ENCODE results near the gene EVPL.
A peak's percentile ranks its signal among the peaks of the same experiment; 100 is the strongest.

The EVPL gene

GRCh38 chr17:76017481-76018339 lies 9.4 kb downstream of the EVPL start:
- TF ChIP-seq, protein P1, sequence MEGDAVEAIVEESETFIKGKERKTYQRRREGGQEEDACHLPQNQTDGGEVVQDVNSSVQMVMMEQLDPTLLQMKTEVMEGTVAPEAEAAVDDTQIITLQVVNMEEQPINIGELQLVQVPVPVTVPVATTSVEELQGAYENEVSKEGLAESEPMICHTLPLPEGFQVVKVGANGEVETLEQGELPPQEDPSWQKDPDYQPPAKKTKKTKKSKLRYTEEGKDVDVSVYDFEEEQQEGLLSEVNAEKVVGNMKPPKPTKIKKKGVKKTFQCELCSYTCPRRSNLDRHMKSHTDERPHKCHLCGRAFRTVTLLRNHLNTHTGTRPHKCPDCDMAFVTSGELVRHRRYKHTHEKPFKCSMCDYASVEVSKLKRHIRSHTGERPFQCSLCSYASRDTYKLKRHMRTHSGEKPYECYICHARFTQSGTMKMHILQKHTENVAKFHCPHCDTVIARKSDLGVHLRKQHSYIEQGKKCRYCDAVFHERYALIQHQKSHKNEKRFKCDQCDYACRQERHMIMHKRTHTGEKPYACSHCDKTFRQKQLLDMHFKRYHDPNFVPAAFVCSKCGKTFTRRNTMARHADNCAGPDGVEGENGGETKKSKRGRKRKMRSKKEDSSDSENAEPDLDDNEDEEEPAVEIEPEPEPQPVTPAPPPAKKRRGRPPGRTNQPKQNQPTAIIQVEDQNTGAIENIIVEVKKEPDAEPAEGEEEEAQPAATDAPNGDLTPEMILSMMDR (conservative IDR thresholded peaks at IDR 0.05; ENCODE audit: low read depth, low read length), result no peak
- H3K4me3 ChIP-seq (ENCODE audit: low read depth, low read length), result no peak overlapping the region
- DNase-seq (ENCODE audit: low read depth), result no peak

DNA sequence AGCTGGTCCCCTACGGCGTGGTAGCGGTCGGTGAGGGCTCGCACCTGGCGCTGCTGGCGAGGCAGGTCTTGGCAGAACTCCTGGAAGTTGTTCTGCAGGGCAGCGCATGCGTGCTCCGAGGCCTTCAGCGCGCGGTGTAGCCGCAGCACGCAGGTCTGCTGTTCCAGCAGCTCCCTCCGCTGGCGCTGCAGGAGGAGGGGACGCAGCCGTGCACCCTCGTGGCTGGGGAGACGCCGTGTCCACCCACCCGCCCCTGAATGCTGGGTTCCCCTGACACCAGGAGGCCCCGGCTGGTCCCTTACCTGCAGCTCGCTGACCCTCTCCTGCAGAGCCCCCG lies 12.2 kb downstream of the EVPL start:
- TF ChIP-seq, protein P1 (conservative IDR thresholded peaks at IDR 0.05; ENCODE audit: low read depth, low read length), result no peak
- no peak overlapping the region for H3K4me3 ChIP-seq (ENCODE audit: low read depth, low read length)
- DNase-seq (ENCODE audit: low read depth), result no peak

GRCh38 chr17:76014100-76014924 lies 12.8 kb downstream of the EVPL start:
- H3K4me3 ChIP-seq (ENCODE audit: low read depth, low read length), result no peak overlapping the region
- TF ChIP-seq, protein P1 (conservative IDR thresholded peaks at IDR 0.05; ENCODE audit: low read depth, low read length), result peak; percentile 91
- peak; percentile 79 for DNase-seq (ENCODE audit: low read depth)

DNA sequence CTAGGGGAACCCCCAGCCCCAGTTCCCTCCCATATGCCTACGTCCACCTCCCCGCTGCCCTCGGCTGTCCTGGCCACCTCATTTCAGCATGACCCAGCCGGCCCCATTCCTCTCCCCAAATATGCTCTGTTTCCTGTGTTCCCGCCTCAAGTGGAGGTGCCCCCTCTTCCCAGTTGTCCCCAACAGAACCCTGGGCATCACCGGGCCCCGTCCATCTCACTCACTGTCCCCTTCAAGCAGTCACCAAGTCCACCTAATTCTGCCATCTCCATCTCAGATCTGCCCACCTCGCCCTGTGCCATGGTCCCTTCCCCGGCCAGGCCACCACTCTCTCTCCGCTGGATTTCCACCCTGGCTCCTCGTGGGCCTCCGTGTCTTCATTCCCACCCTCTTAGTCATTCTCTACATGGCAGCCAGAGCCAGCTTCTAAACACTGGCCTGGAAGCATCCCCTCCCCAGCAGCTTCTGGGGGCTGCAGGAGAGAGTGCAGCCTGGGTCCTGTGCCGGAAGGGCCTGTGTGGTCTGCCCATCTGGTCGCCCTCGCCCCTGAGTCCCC lies 13.7 kb downstream of the EVPL start:
- TF ChIP-seq, protein P1 (conservative IDR thresholded peaks at IDR 0.05; ENCODE audit: low read depth, low read length), result no peak

DNA sequence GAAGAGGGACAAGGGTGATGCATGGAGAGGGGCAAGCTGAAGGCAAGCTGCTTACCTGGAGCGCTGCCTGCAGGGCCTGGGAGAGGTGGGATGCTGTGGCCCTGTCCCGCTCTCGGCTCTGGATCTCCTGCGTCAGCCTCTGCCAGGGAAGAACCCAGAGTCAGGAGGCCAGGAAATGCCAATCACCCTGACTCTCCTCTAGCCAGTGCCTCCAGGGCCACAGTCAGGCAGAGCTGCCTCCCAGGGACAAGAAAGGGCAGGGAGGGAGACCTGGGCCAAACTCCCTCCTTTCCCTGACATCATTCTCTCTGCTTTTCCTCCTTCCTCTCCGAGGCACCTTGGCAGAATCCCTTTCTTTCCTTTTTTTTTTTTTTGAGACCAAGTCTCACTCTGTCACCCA lies 15.2 kb downstream of the EVPL start:
- TF ChIP-seq, protein P1 (conservative IDR thresholded peaks at IDR 0.05; ENCODE audit: low read depth, low read length), result no peak
- no peak overlapping the region for H3K4me3 ChIP-seq (ENCODE audit: low read depth, low read length)
- no peak for DNase-seq (ENCODE audit: low read depth)

More for the DNA sequence above, 13.7 kb downstream of the EVPL start:
- no peak overlapping the region for H3K4me3 ChIP-seq (ENCODE audit: low read depth, low read length)
- DNase-seq (ENCODE audit: low read depth), result no peak

- DNase-seq (ENCODE audit: low read depth), result no peak
- TF ChIP-seq, protein P1 (conservative IDR thresholded peaks at IDR 0.05; ENCODE audit: low read depth, low read length), result no peak
- no peak overlapping the region for H3K4me3 ChIP-seq (ENCODE audit: low read depth, low read length)
These were observed 17.0 kb downstream of the EVPL start for GRCh38 chr17:76009969-76010661.

Measured in choroid plexus epithelial cell (primary cell).